ENCODE results near the gene ZNF91. TPM values are rescaled to one million over a fixed set of nuclear protein-coding genes. Genes with fewer than 3 reads are reported as not detected.
"Not testable (repeated sequence)": the region's sequence is repeated elsewhere in the genome, so short reads cannot be mapped to it uniquely, and the experiment has no call there.

ZNF91 gene
- total RNA-seq, result 10 to 100 TPM; 35.7 to 45.5 TPM

- H3K27me3 Mint-ChIP-seq, result no peaks in the 10 kb centered on the region
- ChIA-PET POLR2A (interaction anchor here (0.7 to 1.9 kb wide), 5 partner anchors 121 to 691 kb away, joined by 3 to 5 read pairs (median 4); partner anchors contain the start of genes ZNF675 and ZNF724), CTCF (interaction anchor here (0.6 to 1.9 kb wide), 7 partner anchors 10 to 363 kb away, joined by 3 to 5 read pairs (median 3); partner anchors contain the start of genes ZNF681 and ZNF724)
- DNase-seq (peak; percentile 96), ATAC-seq (peak; percentile 96)
- peak within 1 kb of the TSS; percentile 99 for H3K27ac Mint-ChIP-seq
- peaks cover 36% of the 10 kb centered on the region for H3K36me3 Mint-ChIP-seq (ENCODE audit: low read depth)
- H3K4me3 Mint-ChIP-seq, result peak within 1 kb of the TSS; percentile 98
- intact Hi-C loops (cut with DNase I, micrococcal nuclease), result loop anchor here (1.0 to 10.0 kb wide), 10 partner anchors 120 to 1342 kb away; partner anchors contain the start of genes ZNF675 (in 2 of the 2), ZNF681 (in 2 of the 2), ZNF254 (in 1 of the 2) and ZNF257 (in 1 of the 2)
- peaks cover 31% of the 10 kb centered on the region for H3K4me1 Mint-ChIP-seq
- H3K9me3 Mint-ChIP-seq (ENCODE audit: low read depth), result peaks cover 2% of the 10 kb centered on the region
Observed at GRCh38 chr19:23395041-23395721, at the start of gene ZNF91. ZNF91 (minus strand) TSS chr19:23395471; CDS start chr19:23395354, 117 bp downstream.

- no peaks in the 10 kb centered on the region for H3K4me1 Mint-ChIP-seq
- intact Hi-C loops (cut with DNase I, micrococcal nuclease), result no loop called here
- H3K27me3 Mint-ChIP-seq, result no peaks in the 10 kb centered on the region
- CTCF ChIA-PET, result interaction anchor here (0.6 to 1.2 kb wide), 6 partner anchors 18 to 590 kb away, joined by 3 to 4 read pairs (median 3); partner anchors contain the start of gene ZNF91
- no peak overlapping the region for H3K4me3 Mint-ChIP-seq
- H3K27ac Mint-ChIP-seq, result no peak overlapping the region
- POLR2A ChIA-PET, result no interaction called here
- no peak for ATAC-seq
- DNase-seq, result peak; percentile 42
- H3K36me3 Mint-ChIP-seq (ENCODE audit: low read depth), result peaks cover 7% of the 10 kb centered on the region
- H3K9me3 Mint-ChIP-seq (ENCODE audit: low read depth), result peaks cover 31% of the 10 kb centered on the region
Observed at GRCh38 chr19:23440791-23441190, 45.5 kb upstream of the ZNF91 start.

- peaks cover 7% of the 10 kb centered on the region for H3K36me3 Mint-ChIP-seq (ENCODE audit: low read depth)
- POLR2A ChIA-PET, result no interaction called here
- DNase-seq (peak; percentile 39), ATAC-seq (no peak)
- CTCF ChIA-PET, result interaction anchor here (0.8 to 1.2 kb wide), 5 partner anchors 18 to 590 kb away, joined by 3 to 4 read pairs (median 3); partner anchors contain the start of gene ZNF91
- H3K4me1 Mint-ChIP-seq, result no peaks in the 10 kb centered on the region
- no peak overlapping the region for H3K4me3 Mint-ChIP-seq
- H3K27ac Mint-ChIP-seq, result no peak overlapping the region
- intact Hi-C loops (cut with DNase I, micrococcal nuclease), result no loop called here
- H3K9me3 Mint-ChIP-seq (ENCODE audit: low read depth), result peaks cover 29% of the 10 kb centered on the region
- no peaks in the 10 kb centered on the region for H3K27me3 Mint-ChIP-seq
Observed at GRCh38 chr19:23440207-23440606, 44.9 kb upstream of the ZNF91 start.

GRCh38 chr19:23439623-23440022, 44.4 kb upstream of the ZNF91 start:
- Mint-ChIP-seq H3K9me3 (ENCODE audit: low read depth) (peaks cover 30% of the 10 kb centered on the region), H3K27me3 (no peaks in the 10 kb centered on the region), H3K27ac (no peak overlapping the region), H3K36me3 (ENCODE audit: low read depth) (peaks cover 7% of the 10 kb centered on the region), H3K4me1 (no peaks in the 10 kb centered on the region), H3K4me3 (no peak overlapping the region)
- ChIA-PET CTCF (interaction anchor here (1.0 kb wide), 1 partner anchor 17 kb away, joined by 3 read pairs; no protein-coding TSS in a partner anchor), POLR2A (no interaction called here)
- intact Hi-C loops (cut with DNase I, micrococcal nuclease), result no loop called here
- DNase-seq (peak; percentile 23), ATAC-seq (no peak)

- DNase-seq (no peak), ATAC-seq (no peak)
- Mint-ChIP-seq H3K36me3 (ENCODE audit: low read depth) (peaks cover 7% of the 10 kb centered on the region), H3K27me3 (no peaks in the 10 kb centered on the region), H3K4me3 (no peak overlapping the region), H3K9me3 (ENCODE audit: low read depth) (peaks cover 31% of the 10 kb centered on the region), H3K4me1 (no peaks in the 10 kb centered on the region), H3K27ac (no peak overlapping the region)
- ChIA-PET CTCF (no interaction called here), POLR2A (no interaction called here)
- intact Hi-C loops (cut with DNase I, micrococcal nuclease), result no loop called here
Observed at GRCh38 chr19:23437901-23438300, 42.6 kb upstream of the ZNF91 start.

GRCh38 chr19:23436944-23437343, 41.7 kb upstream of the ZNF91 start:
- Mint-ChIP-seq H3K36me3 (ENCODE audit: low read depth) (peaks cover 7% of the 10 kb centered on the region), H3K9me3 (ENCODE audit: low read depth) (peaks cover 31% of the 10 kb centered on the region)
- no peak for ATAC-seq

GRCh38 chr19:23436318-23436717, 41.0 kb upstream of the ZNF91 start:
- H3K27ac Mint-ChIP-seq, result no peak overlapping the region
- ATAC-seq, result no peak
- peak; percentile 36 for DNase-seq
- peaks cover 7% of the 10 kb centered on the region for H3K36me3 Mint-ChIP-seq (ENCODE audit: low read depth)
- CTCF ChIA-PET, result interaction anchor here (0.6 kb wide), 1 partner anchor 662 kb away, joined by 4 read pairs; no protein-coding TSS in a partner anchor
- H3K9me3 Mint-ChIP-seq (ENCODE audit: low read depth), result peaks cover 31% of the 10 kb centered on the region
- POLR2A ChIA-PET, result no interaction called here
- no peaks in the 10 kb centered on the region for H3K27me3 Mint-ChIP-seq
- H3K4me3 Mint-ChIP-seq, result no peak overlapping the region
- intact Hi-C loops (cut with DNase I, micrococcal nuclease), result no loop called here
- no peaks in the 10 kb centered on the region for H3K4me1 Mint-ChIP-seq

More at GRCh38 chr19:23436944-23437343, 41.7 kb upstream of the ZNF91 start:
- peak; percentile 29 for DNase-seq
- POLR2A ChIA-PET, result no interaction called here
- CTCF ChIA-PET, result interaction anchor here (0.6 kb wide), 1 partner anchor 662 kb away, joined by 4 read pairs; no protein-coding TSS in a partner anchor
- no peak overlapping the region for H3K4me3 Mint-ChIP-seq
- intact Hi-C loops (cut with DNase I, micrococcal nuclease), result no loop called here
- H3K27ac Mint-ChIP-seq, result no peak overlapping the region
- H3K4me1 Mint-ChIP-seq, result no peaks in the 10 kb centered on the region
- H3K27me3 Mint-ChIP-seq, result no peaks in the 10 kb centered on the region

GRCh38 chr19:23420824-23421223, 25.6 kb upstream of the ZNF91 start:
- DNase-seq, result no peak
- POLR2A ChIA-PET, result no interaction called here
- H3K9me3 Mint-ChIP-seq (ENCODE audit: low read depth), result peaks cover 4% of the 10 kb centered on the region

GRCh38 chr19:23419261-23419660, 24.0 kb upstream of the ZNF91 start:
- DNase-seq; H3K4me3 Mint-ChIP-seq; H3K4me1 Mint-ChIP-seq; ATAC-seq; POLR2A ChIA-PET; H3K36me3 Mint-ChIP-seq (ENCODE audit: low read depth); H3K9me3 Mint-ChIP-seq (ENCODE audit: low read depth); intact Hi-C loops (cut with DNase I, micrococcal nuclease); CTCF ChIA-PET; H3K27ac Mint-ChIP-seq: not testable (repeated sequence)
- peaks cover 17% of the 10 kb centered on the region for H3K27me3 Mint-ChIP-seq

More at GRCh38 chr19:23420824-23421223, 25.6 kb upstream of the ZNF91 start:
- CTCF ChIA-PET, result no interaction called here
- Mint-ChIP-seq H3K27ac (no peak overlapping the region), H3K36me3 (ENCODE audit: low read depth) (no peaks in the 10 kb centered on the region), H3K4me3 (no peak overlapping the region), H3K27me3 (peaks cover 10% of the 10 kb centered on the region), H3K4me1 (no peaks in the 10 kb centered on the region)
- intact Hi-C loops (cut with DNase I, micrococcal nuclease), result no loop called here
- no peak for ATAC-seq

GRCh38 chr19:23415561-23416191, 20.4 kb upstream of the ZNF91 start:
- peaks cover 19% of the 10 kb centered on the region for H3K27me3 Mint-ChIP-seq
- ChIA-PET CTCF (interaction anchor here (0.6 to 1.2 kb wide), 4 partner anchors 20 to 27 kb away, joined by 3 to 4 read pairs (median 4); partner anchors contain the start of gene ZNF91), POLR2A (no interaction called here)
- peak overlapping the region; percentile 62 for H3K4me3 Mint-ChIP-seq
- no peaks in the 10 kb centered on the region for H3K9me3 Mint-ChIP-seq (ENCODE audit: low read depth)
- no peak overlapping the region for H3K27ac Mint-ChIP-seq
- peaks cover 5% of the 10 kb centered on the region for H3K4me1 Mint-ChIP-seq
- intact Hi-C loops (cut with DNase I, micrococcal nuclease), result no loop called here
- peak; percentile 39 for ATAC-seq
- H3K36me3 Mint-ChIP-seq (ENCODE audit: low read depth), result no peaks in the 10 kb centered on the region
- DNase-seq, result peak; percentile 38

GRCh38 chr19:23415034-23415433, 19.8 kb upstream of the ZNF91 start:
- POLR2A ChIA-PET, result no interaction called here
- H3K27me3 Mint-ChIP-seq, result peaks cover 19% of the 10 kb centered on the region
- no peaks in the 10 kb centered on the region for H3K36me3 Mint-ChIP-seq (ENCODE audit: low read depth)
- H3K4me1 Mint-ChIP-seq, result peaks cover 5% of the 10 kb centered on the region
- CTCF ChIA-PET, result interaction anchor here (0.6 to 1.2 kb wide), 3 partner anchors 19 to 26 kb away, joined by 3 to 4 read pairs (median 4); partner anchors contain the start of gene ZNF91
- DNase-seq, result no peak
- ATAC-seq, result peak; percentile 51
- intact Hi-C loops (cut with DNase I, micrococcal nuclease), result no loop called here
- H3K9me3 Mint-ChIP-seq (ENCODE audit: low read depth), result no peaks in the 10 kb centered on the region
- H3K27ac Mint-ChIP-seq, result no peak overlapping the region
- H3K4me3 Mint-ChIP-seq, result peak overlapping the region; percentile 62

All from activated CD4-positive, alpha-beta T cell treated with anti-CD3 and anti-CD28 coated beads for 36 hours (primary cell).